Caco-2 (cell line): ENCODE data around the gene ADAMTS8. TPM values are rescaled to one million over a fixed set of nuclear protein-coding genes. Genes with fewer than 3 reads are reported as not detected.

Experiments
- BruUV-seq: library from RNA; stranded (reverse); fragments of 400-500 nt; replicated peaks from 2 replicates; lab custom pipeline; 2021; lab: Mats Ljungman, UMichigan
- CTCF ChIA-PET: fragments of 300-600 bp; sonication (Branson Sonifier 250); formaldehyde crosslinking; loops from one replicate; lab custom pipeline; 2022; ENCODE audit warnings: antibody characterized with exemption; lab: Charles Lee
- POLR2A ChIA-PET: fragments of 300-600 bp; sonication (Branson Sonifier 250); formaldehyde crosslinking; loops from one replicate; lab custom pipeline; 2022; ENCODE audit warnings: antibody characterized with exemption; lab: Charles Lee
- DNase-seq, 2 experiments: peaks; one replicate each; pipeline versions ENCODE4 v3.0.0 to v3.0.0-alpha.2; 2020 to 2022
- H3K27me3 ChIP-seq: replicated peaks from 2 replicates; pipeline ENCODE4 v1.6.0; 2011; ENCODE audit warnings: low read length; ENCODE audit not compliant: control insufficient read depth, insufficient read depth
- H3K36me3 ChIP-seq: 2 replicates; pipeline ENCODE4 v1.5.1; 2011; ENCODE audit warnings: low read length; ENCODE audit not compliant: control insufficient read depth, insufficient read depth
- H3K4me1 ChIP-seq: fragments of 250-450 bp; sonication (Bioruptor Pico); 2 replicates; pipeline ENCODE4 v1.5.1; 2020; ENCODE audit warnings: mild to moderate bottlenecking
- H3K4me3 ChIP-seq: 2 replicates; pipeline ENCODE4 v1.5.1; 2011; ENCODE audit warnings: low read depth, mild to moderate bottlenecking, control low read depth, low read length
- H3K9me3 ChIP-seq: fragments of 250-450 bp; sonication (Bioruptor Pico); 2 replicates; pipeline ENCODE4 v1.5.1; 2020; ENCODE audit warnings: mild to moderate bottlenecking, moderate library complexity
- H3K27ac Mint-ChIP-seq: one replicate; pipeline ENCODE4 v1.8.0; 2022; ENCODE audit warnings: mixed read lengths; ENCODE audit not compliant: unreplicated experiment
- H3K27me3 Mint-ChIP-seq: one replicate; pipeline ENCODE4 v1.8.0; 2022; ENCODE audit warnings: mixed read lengths; ENCODE audit not compliant: insufficient read depth, unreplicated experiment
- H3K36me3 Mint-ChIP-seq: one replicate; pipeline ENCODE4 v1.8.0; 2022; ENCODE audit warnings: mild to moderate bottlenecking, mixed read lengths; ENCODE audit not compliant: insufficient read depth, unreplicated experiment
- H3K4me1 Mint-ChIP-seq: one replicate; pipeline ENCODE4 v1.8.0; 2022; ENCODE audit warnings: low read depth, mixed read lengths; ENCODE audit not compliant: unreplicated experiment
- H3K4me3 Mint-ChIP-seq: one replicate; pipeline ENCODE4 v1.8.0; 2022; ENCODE audit warnings: mild to moderate bottlenecking, moderate library complexity, mixed read lengths; ENCODE audit not compliant: unreplicated experiment
- H3K9me3 Mint-ChIP-seq: one replicate; pipeline ENCODE4 v1.8.0; 2022; ENCODE audit warnings: mixed read lengths; ENCODE audit not compliant: unreplicated experiment
- CTCF ChIP-seq, 2 experiments: fragments of 200-600 bp in 1 of 2; IDR thresholded peaks; 1 replicate in 1 of 2; 2 replicates in 1 of 2; pipeline versions ENCODE4 v1.5.1 to v1.8.0; 2011 to 2022; ENCODE audit warnings: antibody characterized with exemption in 1 of 2, control low read depth in 1 of 2, inconsistent platforms in 1 of 2, low read depth in 1 of 2, low read length in 1 of 2, mild to moderate bottlenecking in 1 of 2, moderate library complexity in 1 of 2; ENCODE audit not compliant: insufficient read depth in 1 of 2, severe bottlenecking in 1 of 2, unreplicated experiment in 1 of 2
- intact Hi-C: fragments of 100-400 bp; cut with micrococcal nuclease; formaldehyde crosslinking; loops from one replicate; pipeline ENCODE4 v1.10.0; 2022; ENCODE audit not compliant: unreplicated experiment
- total RNA-seq: library from RNA; stranded (reverse); gene quantifications from 2 replicates; pipeline ENCODE4 v1.2.3, GENCODE V29; 2022

Gene ADAMTS8
- total RNA-seq, 1 experiment from 2014 or later = not detected

GRCh38 chr11:130431331-130431773 lies 2.9 kb upstream of the ADAMTS8 start:
- intact Hi-C loops = loop anchor here (1.0 to 5.0 kb wide), 4 partner anchors 41 to 463 kb away; no protein-coding TSS in a partner anchor
- BruUV-seq = no TSS peak
- H3K9me3 ChIP-seq = no peaks in the 10 kb centered on the region
- peaks cover 14% of the 10 kb centered on the region for H3K4me1 Mint-ChIP-seq
- H3K27me3 ChIP-seq = peaks cover 20% of the 10 kb centered on the region
- CTCF ChIA-PET = interaction anchor here (0.5 to 5.6 kb wide), 42 partner anchors 11 to 814 kb away, joined by 3 to 132 read pairs (median 4); partner anchors contain the start of genes ADAMTS15 and SNX19
- H3K36me3 Mint-ChIP-seq = no peaks in the 10 kb centered on the region
- TF ChIP-seq CTCF (IDR thresholded peaks at IDR 0.05; ENCODE audit: insufficient read depth in 1 of 2, low read depth in 1 of 2, low read length in 1 of 2, severe bottlenecking in 1 of 2, unreplicated experiment in 1 of 2) = peak; percentile 87 to 93
- no peak overlapping the region for H3K4me3 Mint-ChIP-seq
- H3K4me3 ChIP-seq = no peak overlapping the region
- POLR2A ChIA-PET = interaction anchor here (1.0 kb wide), 1 partner anchor 431 kb away, joined by 4 read pairs; no protein-coding TSS in a partner anchor
- H3K4me1 ChIP-seq = peaks cover 5% of the 10 kb centered on the region
- DNase-seq = peak; percentile 89 to 93
- H3K27me3 Mint-ChIP-seq = peaks cover 32% of the 10 kb centered on the region
- no peak overlapping the region for H3K27ac Mint-ChIP-seq
- H3K9me3 Mint-ChIP-seq = no peaks in the 10 kb centered on the region
- H3K36me3 ChIP-seq = no peaks in the 10 kb centered on the region

- POLR2A ChIA-PET = no interaction called here
- no peak overlapping the region for H3K4me3 ChIP-seq
- H3K4me1 ChIP-seq = peaks cover 5% of the 10 kb centered on the region
- intact Hi-C loops = loop anchor here (5.0 kb wide), 1 partner anchor 132 kb away; no protein-coding TSS in a partner anchor
- peaks cover 14% of the 10 kb centered on the region for H3K4me1 Mint-ChIP-seq
- TF ChIP-seq CTCF (IDR thresholded peaks at IDR 0.05; ENCODE audit: insufficient read depth in 1 of 2, low read depth in 1 of 2, low read length in 1 of 2, severe bottlenecking in 1 of 2, unreplicated experiment in 1 of 2) = no peak
- H3K27ac Mint-ChIP-seq = no peak overlapping the region
- DNase-seq = no peak
- H3K4me3 Mint-ChIP-seq = no peak overlapping the region
- no peaks in the 10 kb centered on the region for H3K9me3 Mint-ChIP-seq
- CTCF ChIA-PET = interaction anchor here (1.4 kb wide), 1 partner anchor 217 kb away, joined by 6 read pairs; no protein-coding TSS in a partner anchor
- BruUV-seq = no TSS peak
- peaks cover 24% of the 10 kb centered on the region for H3K27me3 ChIP-seq
- H3K36me3 ChIP-seq = no peaks in the 10 kb centered on the region
- H3K27me3 Mint-ChIP-seq = peaks cover 37% of the 10 kb centered on the region
- no peaks in the 10 kb centered on the region for H3K36me3 Mint-ChIP-seq
- no peaks in the 10 kb centered on the region for H3K9me3 ChIP-seq
Observed at GRCh38 chr11:130429983-130430382, 1.6 kb upstream of the ADAMTS8 start.

GRCh38 chr11:130429120-130429681 lies 792 bp upstream of the ADAMTS8 start:
- no peak overlapping the region for H3K4me3 ChIP-seq
- peak in 1 of 2 experiments; percentile 13 for TF ChIP-seq CTCF (IDR thresholded peaks at IDR 0.05; ENCODE audit: insufficient read depth in 1 of 2, low read depth in 1 of 2, low read length in 1 of 2, severe bottlenecking in 1 of 2, unreplicated experiment in 1 of 2)
- H3K4me1 ChIP-seq = peaks cover 5% of the 10 kb centered on the region
- no peaks in the 10 kb centered on the region for H3K36me3 ChIP-seq
- intact Hi-C loops = no loop called here
- Mint-ChIP-seq H3K36me3 (no peaks in the 10 kb centered on the region), H3K4me1 (peaks cover 14% of the 10 kb centered on the region), H3K27ac (no peak overlapping the region), H3K4me3 (peak overlapping the region; percentile 67), H3K9me3 (no peaks in the 10 kb centered on the region), H3K27me3 (peaks cover 45% of the 10 kb centered on the region)
- DNase-seq = no peak
- H3K9me3 ChIP-seq = no peaks in the 10 kb centered on the region
- no TSS peak for BruUV-seq
- ChIA-PET CTCF (interaction anchor here (1.4 kb wide), 1 partner anchor 216 kb away, joined by 6 read pairs; no protein-coding TSS in a partner anchor), POLR2A (no interaction called here)
- peaks cover 26% of the 10 kb centered on the region for H3K27me3 ChIP-seq
